ENCODE data around the gene DGCR8.

GRCh38 chr22:20043057-20043996, 36.7 kb upstream of the DGCR8 start:
- TF ChIP-seq CTCF (IDR thresholded peaks at IDR 0.05; ENCODE audit: low read depth, low read length, poor library complexity, severe bottlenecking) (no peak), EZH2phosphoT487 (IDR thresholded peaks at IDR 0.05; ENCODE audit: borderline replicate concordance, low read length) (no peak)

Data from DOHH2 (cell line).